AG09319 (cell line): Measurements from ENCODE around the gene REEP1.

ENCODE experiments used
- DNase-seq: peaks from one replicate; pipeline ENCODE4 v3.0.0-alpha.2; 2010; ENCODE audit warnings: low read depth; ENCODE audit errors: extremely low read depth
- TF ChIP-seq, protein P1 (sequence below): IDR thresholded peaks from 2 replicates; pipeline ENCODE4 v1.5.1; 2011; ENCODE audit warnings: low read depth, mild to moderate bottlenecking, inconsistent platforms, low read length, moderate library complexity

The REEP1 gene

GRCh38 chr2:86313341-86313740 is 24.1 kb downstream of the REEP1 start:
- DNase-seq, result no peak
- TF ChIP-seq, protein P1, sequence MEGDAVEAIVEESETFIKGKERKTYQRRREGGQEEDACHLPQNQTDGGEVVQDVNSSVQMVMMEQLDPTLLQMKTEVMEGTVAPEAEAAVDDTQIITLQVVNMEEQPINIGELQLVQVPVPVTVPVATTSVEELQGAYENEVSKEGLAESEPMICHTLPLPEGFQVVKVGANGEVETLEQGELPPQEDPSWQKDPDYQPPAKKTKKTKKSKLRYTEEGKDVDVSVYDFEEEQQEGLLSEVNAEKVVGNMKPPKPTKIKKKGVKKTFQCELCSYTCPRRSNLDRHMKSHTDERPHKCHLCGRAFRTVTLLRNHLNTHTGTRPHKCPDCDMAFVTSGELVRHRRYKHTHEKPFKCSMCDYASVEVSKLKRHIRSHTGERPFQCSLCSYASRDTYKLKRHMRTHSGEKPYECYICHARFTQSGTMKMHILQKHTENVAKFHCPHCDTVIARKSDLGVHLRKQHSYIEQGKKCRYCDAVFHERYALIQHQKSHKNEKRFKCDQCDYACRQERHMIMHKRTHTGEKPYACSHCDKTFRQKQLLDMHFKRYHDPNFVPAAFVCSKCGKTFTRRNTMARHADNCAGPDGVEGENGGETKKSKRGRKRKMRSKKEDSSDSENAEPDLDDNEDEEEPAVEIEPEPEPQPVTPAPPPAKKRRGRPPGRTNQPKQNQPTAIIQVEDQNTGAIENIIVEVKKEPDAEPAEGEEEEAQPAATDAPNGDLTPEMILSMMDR, result no peak

DNA sequence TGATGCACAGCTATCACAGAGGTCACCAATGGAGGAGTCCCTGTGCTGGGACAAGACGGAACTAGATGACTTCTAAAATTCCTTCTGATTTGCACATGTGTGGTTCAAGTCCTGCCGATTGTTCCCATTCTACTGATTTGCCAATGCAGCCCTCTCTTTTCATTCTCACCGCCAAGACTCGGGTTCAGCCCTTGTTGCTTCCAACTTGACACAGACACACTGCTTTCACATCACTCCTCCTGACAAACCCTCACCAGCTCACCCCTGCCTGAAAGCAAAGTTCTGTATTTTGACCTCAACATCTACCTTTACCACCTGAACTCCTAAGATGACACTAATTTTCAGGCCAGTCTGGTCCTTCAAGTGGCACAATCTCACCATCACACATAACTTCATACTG is 25.5 kb downstream of the REEP1 start:
- TF ChIP-seq, protein P1, result no peak
- DNase-seq, result no peak

GRCh38 chr2:86309966-86310365 is 27.5 kb downstream of the REEP1 start:
- TF ChIP-seq, protein P1, result no peak
- DNase-seq, result no peak

- TF ChIP-seq, protein P1, result no peak
- no peak for DNase-seq
Observed at GRCh38 chr2:86308984-86309695, 28.3 kb downstream of the REEP1 start.

DNA sequence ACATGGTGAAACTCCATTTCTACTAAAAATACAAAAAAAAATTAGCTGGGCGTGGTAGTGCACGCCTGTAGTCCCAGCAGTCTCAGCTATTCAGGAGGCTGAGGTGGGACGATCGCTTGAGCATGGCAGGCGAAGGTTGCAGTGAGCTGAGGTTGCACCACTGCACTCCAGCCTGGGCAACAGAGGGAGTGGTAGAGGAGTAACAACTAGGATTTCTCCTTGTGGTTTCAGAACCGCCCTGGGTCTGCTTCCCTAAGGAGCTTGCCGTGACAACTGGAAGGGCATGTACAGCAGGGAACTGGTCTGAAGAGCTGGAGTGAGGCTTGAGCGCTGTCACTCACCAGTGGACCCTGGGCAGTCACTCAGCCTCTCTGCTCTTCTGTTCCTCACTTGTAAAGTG is 29.1 kb downstream of the REEP1 start:
- TF ChIP-seq, protein P1, result no peak
- no peak for DNase-seq

DNA sequence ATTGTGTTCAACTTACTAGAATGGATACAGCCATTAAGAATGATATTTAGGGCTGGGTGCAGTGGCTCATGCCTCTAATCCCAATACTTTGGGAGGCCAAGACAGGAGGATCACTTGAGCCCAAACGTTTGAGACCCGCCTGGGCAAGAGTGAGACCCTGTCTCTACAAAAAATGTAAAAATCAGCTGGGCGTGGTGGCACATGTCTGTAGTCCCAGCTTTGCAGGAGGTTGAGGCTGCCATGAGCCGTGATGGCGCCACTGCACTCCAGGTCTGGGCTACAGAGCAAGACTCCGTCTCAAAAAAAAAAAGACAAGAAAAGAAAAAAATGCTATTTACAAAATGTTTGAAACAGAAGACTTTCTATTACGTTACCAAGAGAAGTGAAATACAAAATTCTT is 30.0 kb downstream of the REEP1 start:
- TF ChIP-seq, protein P1, result no peak
- DNase-seq, result no peak

GRCh38 chr2:86305915-86306254 is 31.5 kb downstream of the REEP1 start:
- TF ChIP-seq, protein P1, result no peak
- no peak for DNase-seq
